ENCODE data around the gene TYROBP.

Gene TYROBP

DNA sequence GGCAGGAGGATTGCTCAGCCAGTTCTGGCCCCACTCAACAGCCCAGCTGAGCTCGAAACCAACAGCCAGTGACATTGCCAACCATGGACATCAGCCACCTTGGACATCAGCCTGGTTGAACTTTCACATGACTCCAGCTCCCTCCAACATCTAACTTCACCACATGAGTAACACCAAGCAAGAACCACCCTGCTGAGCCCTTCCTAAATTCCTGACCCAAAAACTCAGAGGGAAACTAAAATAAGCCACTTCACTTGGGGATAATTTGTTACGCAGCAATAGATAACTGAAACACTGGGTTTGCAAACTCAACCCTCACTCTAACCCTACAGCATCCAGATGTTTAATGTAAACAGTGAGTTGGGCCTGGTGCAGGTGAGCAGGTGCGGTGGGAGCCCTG is 17.4 kb upstream of the TYROBP start:
- Histone ChIP-seq H3K36me3 (ENCODE audit: insufficient read depth, low read length) (no peaks in the 10 kb centered on the region), H2AFZ (ENCODE audit: low read length) (no peak overlapping the region), H3K79me2 (ENCODE audit: insufficient read depth, low read length) (no peaks in the 10 kb centered on the region), H3K9me2 (replicated peaks; ENCODE audit: low read depth, low read length) (no peaks in the 10 kb centered on the region), H3K27me3 (ENCODE audit: insufficient read depth, low read length, poor library complexity, severe bottlenecking) (no peaks in the 10 kb centered on the region), H3F3A (ENCODE audit: low read depth) (peaks cover 7% of the 10 kb centered on the region; the same call in 1 of the 2 replicates), H3K9me3 (ENCODE audit: insufficient read depth, low read depth, low read length) (no peaks in the 10 kb centered on the region), H4K20me1 (ENCODE audit: insufficient read depth, low read length, poor library complexity, severe bottlenecking) (no peaks in the 10 kb centered on the region), H3K4me3 (ENCODE audit: low read length, poor library complexity, severe bottlenecking) (no peak overlapping the region), H3K4me2 (ENCODE audit: low read depth, low read length, poor library complexity, severe bottlenecking) (no peak overlapping the region), H3K9ac (ENCODE audit: low read depth, low read length, poor library complexity, severe bottlenecking) (no peak overlapping the region), H3K4me1 (ENCODE audit: insufficient read depth, low read length, poor library complexity, severe bottlenecking) (peaks cover 8% of the 10 kb centered on the region)
- TF ChIP-seq, protein P1, sequence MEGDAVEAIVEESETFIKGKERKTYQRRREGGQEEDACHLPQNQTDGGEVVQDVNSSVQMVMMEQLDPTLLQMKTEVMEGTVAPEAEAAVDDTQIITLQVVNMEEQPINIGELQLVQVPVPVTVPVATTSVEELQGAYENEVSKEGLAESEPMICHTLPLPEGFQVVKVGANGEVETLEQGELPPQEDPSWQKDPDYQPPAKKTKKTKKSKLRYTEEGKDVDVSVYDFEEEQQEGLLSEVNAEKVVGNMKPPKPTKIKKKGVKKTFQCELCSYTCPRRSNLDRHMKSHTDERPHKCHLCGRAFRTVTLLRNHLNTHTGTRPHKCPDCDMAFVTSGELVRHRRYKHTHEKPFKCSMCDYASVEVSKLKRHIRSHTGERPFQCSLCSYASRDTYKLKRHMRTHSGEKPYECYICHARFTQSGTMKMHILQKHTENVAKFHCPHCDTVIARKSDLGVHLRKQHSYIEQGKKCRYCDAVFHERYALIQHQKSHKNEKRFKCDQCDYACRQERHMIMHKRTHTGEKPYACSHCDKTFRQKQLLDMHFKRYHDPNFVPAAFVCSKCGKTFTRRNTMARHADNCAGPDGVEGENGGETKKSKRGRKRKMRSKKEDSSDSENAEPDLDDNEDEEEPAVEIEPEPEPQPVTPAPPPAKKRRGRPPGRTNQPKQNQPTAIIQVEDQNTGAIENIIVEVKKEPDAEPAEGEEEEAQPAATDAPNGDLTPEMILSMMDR (conservative IDR thresholded peaks at IDR 0.05; ENCODE audit: low read length), result no peak
- no peak for TF ChIP-seq EZH2phosphoT487 (IDR thresholded peaks at IDR 0.05; ENCODE audit: borderline replicate concordance)

DNA sequence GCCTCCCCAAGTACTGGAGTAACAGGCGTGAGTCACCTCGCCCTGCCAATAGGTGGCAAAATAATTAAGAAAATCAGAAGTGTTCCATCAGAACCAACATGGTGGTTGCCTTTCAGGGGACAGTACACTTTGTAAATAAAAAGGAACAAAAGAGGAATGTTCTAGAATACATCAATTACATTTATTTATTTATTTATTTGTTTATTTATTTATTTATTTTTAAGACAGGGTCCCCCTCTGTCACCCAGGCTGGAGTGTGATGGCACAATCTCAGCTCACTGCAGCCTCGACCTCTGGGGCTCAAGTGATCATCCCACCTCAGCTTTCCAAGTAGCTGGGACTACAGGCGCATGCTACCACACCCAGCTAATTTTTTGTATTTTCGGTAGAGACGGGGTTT is 12.9 kb upstream of the TYROBP start:
- Histone ChIP-seq H3K27me3 (ENCODE audit: insufficient read depth, low read length, poor library complexity, severe bottlenecking) (no peaks in the 10 kb centered on the region), H3K4me3 (ENCODE audit: low read length, poor library complexity, severe bottlenecking) (no peak overlapping the region), H3K9ac (ENCODE audit: low read depth, low read length, poor library complexity, severe bottlenecking) (no peak overlapping the region), H2AFZ (ENCODE audit: low read length) (no peak overlapping the region), H4K20me1 (ENCODE audit: insufficient read depth, low read length, poor library complexity, severe bottlenecking) (no peaks in the 10 kb centered on the region), H3K36me3 (ENCODE audit: insufficient read depth, low read length) (no peaks in the 10 kb centered on the region), H3K79me2 (ENCODE audit: insufficient read depth, low read length) (no peaks in the 10 kb centered on the region), H3K4me1 (ENCODE audit: insufficient read depth, low read length, poor library complexity, severe bottlenecking) (no peaks in the 10 kb centered on the region), H3F3A (ENCODE audit: low read depth) (no peaks in the 10 kb centered on the region), H3K9me3 (ENCODE audit: insufficient read depth, low read depth, low read length) (no peaks in the 10 kb centered on the region), H3K9me2 (replicated peaks; ENCODE audit: low read depth, low read length) (no peaks in the 10 kb centered on the region), H3K4me2 (ENCODE audit: low read depth, low read length, poor library complexity, severe bottlenecking) (no peak overlapping the region)
- TF ChIP-seq EZH2phosphoT487 (IDR thresholded peaks at IDR 0.05; ENCODE audit: borderline replicate concordance), result no peak
- TF ChIP-seq, protein P1 (conservative IDR thresholded peaks at IDR 0.05; ENCODE audit: low read length), result no peak

DNA sequence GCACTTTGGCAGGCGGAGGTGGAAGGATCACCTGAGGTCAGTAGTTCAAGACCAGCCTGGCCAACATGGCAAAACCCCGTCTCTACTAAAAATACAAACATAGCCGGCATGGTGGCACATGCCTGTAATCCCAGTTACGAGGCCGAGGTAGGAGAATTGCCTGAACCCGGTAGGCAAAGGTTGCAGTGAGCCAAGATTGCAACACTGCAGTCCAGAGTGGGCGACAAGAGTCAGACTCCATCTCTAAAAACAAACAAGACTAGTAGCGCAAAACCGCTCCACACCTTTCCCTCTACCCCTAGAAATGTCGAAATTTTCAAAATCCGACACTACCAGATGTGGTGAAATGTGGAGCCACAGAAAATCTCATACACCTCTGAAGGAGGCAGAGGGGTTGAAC is 11.2 kb upstream of the TYROBP start:
- H3K9me2 ChIP-seq (replicated peaks; ENCODE audit: low read depth, low read length), result no peaks in the 10 kb centered on the region
- no peaks in the 10 kb centered on the region for H3F3A ChIP-seq (ENCODE audit: low read depth)
- H3K4me2 ChIP-seq (ENCODE audit: low read depth, low read length, poor library complexity, severe bottlenecking), result no peak overlapping the region
- H3K4me3 ChIP-seq (ENCODE audit: low read length, poor library complexity, severe bottlenecking), result no peak overlapping the region
- H3K9ac ChIP-seq (ENCODE audit: low read depth, low read length, poor library complexity, severe bottlenecking), result no peak overlapping the region
- no peaks in the 10 kb centered on the region for H3K36me3 ChIP-seq (ENCODE audit: insufficient read depth, low read length)
- H3K4me1 ChIP-seq (ENCODE audit: insufficient read depth, low read length, poor library complexity, severe bottlenecking), result no peaks in the 10 kb centered on the region
- H3K79me2 ChIP-seq (ENCODE audit: insufficient read depth, low read length), result no peaks in the 10 kb centered on the region
- H3K9me3 ChIP-seq (ENCODE audit: insufficient read depth, low read depth, low read length), result no peaks in the 10 kb centered on the region
- no peaks in the 10 kb centered on the region for H4K20me1 ChIP-seq (ENCODE audit: insufficient read depth, low read length, poor library complexity, severe bottlenecking)
- no peak for TF ChIP-seq EZH2phosphoT487 (IDR thresholded peaks at IDR 0.05; ENCODE audit: borderline replicate concordance)
- TF ChIP-seq, protein P1 (conservative IDR thresholded peaks at IDR 0.05; ENCODE audit: low read length), result no peak
- H3K27me3 ChIP-seq (ENCODE audit: insufficient read depth, low read length, poor library complexity, severe bottlenecking), result no peaks in the 10 kb centered on the region
- no peak overlapping the region for H2AFZ ChIP-seq (ENCODE audit: low read length)

All from Loucy (cell line).